Bone marrow (tissue), 2 donors: ENCODE measurements around the gene NKX1-2.
"Not testable (repeated sequence)": the region's sequence is repeated elsewhere in the genome, so short reads cannot be mapped to it uniquely, and the experiment has no call there.

Experiments
- DNase-seq, 2 donors: peaks; one replicate each; lab custom pipeline; 2025; lab: John Stamatoyannopoulos, UW

NKX1-2 gene

DNA sequence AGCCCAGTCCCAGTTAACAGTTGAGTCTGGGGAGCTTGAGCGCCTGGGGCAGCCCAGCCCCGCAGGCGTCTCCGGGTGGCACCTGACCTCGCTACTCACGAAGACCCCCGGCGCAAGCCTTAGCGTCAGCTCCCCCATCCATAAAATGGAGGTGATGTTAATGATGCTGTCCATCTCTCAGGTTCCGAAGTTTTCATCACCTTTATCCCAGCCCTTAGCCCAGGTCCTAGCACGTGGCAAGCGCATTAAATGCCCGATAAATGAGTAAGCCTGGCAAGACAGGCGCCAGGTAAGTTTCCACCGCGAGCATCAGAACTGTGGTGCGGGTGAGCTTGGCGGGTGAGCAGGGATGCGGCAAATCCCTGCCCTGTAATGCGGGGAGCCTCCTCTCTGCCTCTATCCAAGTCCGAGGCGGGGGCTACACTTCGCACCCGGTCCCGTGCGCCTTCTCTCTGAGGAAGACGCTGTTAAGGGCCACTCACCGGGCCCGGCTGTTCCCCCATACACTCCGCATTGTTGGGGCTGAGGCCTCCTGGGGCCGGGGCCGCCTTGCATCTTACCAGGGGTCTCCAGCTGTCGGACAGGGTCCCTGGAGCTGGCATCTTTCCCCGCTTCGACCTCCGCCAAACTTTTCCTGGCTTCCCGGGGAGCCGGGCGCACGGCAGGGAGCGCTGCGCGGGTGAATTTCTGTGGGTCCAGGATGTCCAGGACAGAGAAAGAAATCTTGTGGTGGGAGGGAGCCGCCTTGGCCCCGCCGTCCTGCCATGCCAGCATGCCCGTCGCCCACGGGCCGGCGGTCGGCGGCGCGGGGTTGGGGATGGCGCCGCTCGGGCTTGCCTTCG is 444 bp downstream of the NKX1-2 start:
- DNase-seq = no peak

DNA sequence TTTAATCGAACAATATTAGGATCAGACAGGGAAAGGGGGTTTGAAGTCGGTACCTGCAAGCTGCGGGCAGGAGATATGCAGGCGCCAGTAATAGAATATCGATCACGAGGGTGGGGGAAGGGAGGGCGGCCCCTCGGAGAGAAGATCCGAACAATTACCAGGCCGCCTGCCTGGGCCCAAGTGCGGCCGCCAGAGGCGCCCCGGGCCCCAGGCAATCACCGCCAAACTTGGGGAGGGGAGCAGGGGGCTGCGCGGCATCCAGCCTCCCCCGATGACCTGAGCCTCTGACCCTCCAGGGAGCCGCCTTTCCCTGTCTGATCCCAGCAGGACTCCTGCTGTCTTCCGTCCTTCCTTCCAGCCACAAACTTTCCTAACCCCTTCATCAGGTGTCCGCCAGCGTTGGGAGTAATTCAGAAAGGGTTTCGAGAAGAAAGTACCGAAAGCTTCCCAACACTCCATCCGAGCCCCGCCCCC is 1.1 kb downstream of the NKX1-2 start:
- no peak for DNase-seq

DNA sequence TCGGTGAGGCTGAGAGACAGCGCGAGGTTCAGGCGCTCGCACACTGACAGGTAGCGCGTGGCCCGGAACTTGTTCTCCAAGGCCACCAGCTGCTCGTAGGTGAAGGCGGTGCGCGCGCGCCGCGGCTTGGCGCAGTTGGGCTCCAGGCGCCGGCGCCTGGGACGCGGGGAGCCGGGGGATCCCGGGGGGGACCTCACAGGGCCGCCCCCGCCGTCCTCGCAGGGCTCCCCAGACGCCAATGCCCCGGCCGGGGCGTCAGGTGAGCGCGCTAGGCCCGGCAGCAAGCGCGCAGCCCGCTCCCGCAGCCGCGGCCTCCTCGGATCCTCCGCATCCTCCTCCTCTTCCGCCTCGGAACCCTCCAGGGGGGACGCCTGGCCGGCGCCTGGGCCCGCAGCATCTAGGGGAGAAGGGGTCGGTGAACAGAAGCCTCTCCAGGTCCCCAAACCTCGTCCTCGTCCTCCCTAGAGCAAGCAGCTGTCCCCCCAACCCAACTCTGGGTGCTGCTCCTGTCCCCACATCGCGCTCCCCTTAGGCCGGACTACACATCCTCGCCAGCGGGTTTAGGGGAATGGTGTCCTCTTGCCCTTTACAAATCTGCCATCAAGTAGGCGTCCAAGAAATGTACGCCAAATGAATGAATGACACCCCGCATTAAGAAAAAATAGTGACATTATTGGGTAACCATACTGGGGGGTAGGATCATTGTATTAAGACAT is 1.9 kb downstream of the NKX1-2 start:
- DNase-seq = no peak

- no peak for DNase-seq
Observed at GRCh38 chr10:124446830-124447750, 2.7 kb downstream of the NKX1-2 start.

GRCh38 chr10:124441694-124442093 is 8.1 kb downstream of the NKX1-2 start:
- not testable (repeated sequence) for DNase-seq

- no peak for DNase-seq
Observed at GRCh38 chr10:124436191-124436638, 13.6 kb downstream of the NKX1-2 start.

- DNase-seq = not testable (repeated sequence)
Observed at GRCh38 chr10:124435683-124436082, 14.2 kb downstream of the NKX1-2 start.

DNA sequence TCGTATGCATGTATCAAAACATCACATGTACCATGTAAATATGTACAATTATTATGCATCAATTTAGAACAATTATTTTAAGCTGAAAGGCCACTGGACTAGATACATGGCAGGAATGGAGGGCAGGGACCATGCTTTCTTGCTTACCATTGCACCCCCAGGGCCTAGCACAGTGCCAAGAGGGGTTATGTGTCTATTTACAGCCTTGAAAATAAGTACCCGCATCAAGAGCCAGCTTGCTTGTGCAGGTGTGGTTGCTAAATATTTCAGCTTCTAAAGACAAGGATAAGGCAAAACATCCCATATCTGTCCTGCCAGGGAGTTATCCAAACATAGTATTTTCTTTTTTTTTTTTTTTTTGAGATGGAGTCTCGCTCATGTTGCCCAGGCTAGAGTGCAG is 16.4 kb downstream of the NKX1-2 start:
- DNase-seq = no peak

- DNase-seq = no peak
Observed at GRCh38 chr10:124430077-124430476, 19.8 kb downstream of the NKX1-2 start.

GRCh38 chr10:124429576-124429975 is 20.3 kb downstream of the NKX1-2 start:
- no peak for DNase-seq

DNA sequence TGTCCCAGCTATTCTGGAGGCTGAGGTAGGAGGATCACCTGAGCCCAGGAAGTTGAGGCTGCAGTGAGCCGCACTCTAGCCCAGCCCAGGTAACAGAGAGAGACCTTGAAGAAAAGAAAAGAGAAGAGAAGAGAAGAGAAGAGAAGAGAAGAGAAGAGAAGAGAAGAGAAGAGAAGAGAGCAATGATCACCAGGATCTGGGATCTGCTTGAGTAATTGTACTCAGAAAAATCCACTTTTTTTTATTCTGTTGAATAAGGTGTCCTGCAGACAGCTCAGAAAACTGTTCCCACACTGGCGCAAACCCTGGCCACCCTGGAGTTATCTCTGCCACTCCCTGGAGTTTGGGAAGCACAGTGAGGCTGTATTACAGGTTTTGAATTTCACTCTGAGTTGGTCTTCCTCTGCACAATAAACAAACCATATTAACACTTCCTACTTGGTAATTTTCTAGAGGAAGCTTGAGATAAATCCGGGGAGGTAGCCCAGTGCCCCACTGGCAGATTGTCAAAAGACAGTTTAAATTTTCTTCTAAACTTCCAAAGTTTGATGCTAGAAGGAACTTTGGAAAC is 21.5 kb downstream of the NKX1-2 start:
- DNase-seq = no peak

GRCh38 chr10:124425227-124425962 is 24.4 kb downstream of the NKX1-2 start:
- no peak for DNase-seq

- no peak for DNase-seq
Observed at GRCh38 chr10:124423813-124424212, 26.0 kb downstream of the NKX1-2 start.

DNA sequence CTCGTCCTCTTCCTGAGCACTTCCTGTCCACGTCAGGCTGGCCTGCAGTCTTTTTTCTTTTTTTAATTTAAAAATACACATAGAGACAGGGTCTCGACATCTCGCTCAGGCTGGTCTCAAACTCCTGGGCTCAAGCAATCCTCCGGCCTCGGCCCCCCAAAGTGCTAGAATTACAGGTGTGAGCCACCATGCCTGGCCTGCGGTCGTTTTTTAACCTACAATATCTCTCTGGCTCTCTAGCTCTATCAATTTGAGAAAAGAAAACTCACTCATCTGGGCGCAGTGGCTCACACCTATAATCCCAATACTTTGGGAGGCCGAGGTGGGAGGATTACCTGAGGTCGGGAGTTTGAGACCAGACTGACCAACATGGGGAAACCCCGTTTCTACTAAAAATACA is 27.1 kb downstream of the NKX1-2 start:
- no peak for DNase-seq

- no peak for DNase-seq
Observed at GRCh38 chr10:124420254-124420653, 29.6 kb downstream of the NKX1-2 start.

DNA sequence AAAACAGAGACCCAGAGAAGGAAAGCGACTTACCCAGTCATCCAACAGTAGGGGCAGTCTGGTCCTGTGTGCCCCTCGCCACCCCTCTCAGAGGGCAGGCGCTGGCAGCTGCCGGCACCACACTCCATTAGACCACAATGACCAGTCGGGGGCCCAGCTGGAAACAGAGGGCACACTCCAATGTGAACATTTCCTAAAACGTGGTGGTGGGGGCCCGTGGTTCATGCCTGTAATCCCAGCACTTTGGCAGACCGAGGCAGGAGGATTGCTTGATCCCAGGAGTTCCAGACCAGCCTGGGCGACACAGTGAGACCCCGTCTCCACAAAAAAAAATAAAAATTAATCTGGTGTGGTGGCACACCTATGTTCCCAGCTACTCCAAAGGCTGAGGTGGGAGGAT is 30.2 kb downstream of the NKX1-2 start:
- DNase-seq = no peak

DNA sequence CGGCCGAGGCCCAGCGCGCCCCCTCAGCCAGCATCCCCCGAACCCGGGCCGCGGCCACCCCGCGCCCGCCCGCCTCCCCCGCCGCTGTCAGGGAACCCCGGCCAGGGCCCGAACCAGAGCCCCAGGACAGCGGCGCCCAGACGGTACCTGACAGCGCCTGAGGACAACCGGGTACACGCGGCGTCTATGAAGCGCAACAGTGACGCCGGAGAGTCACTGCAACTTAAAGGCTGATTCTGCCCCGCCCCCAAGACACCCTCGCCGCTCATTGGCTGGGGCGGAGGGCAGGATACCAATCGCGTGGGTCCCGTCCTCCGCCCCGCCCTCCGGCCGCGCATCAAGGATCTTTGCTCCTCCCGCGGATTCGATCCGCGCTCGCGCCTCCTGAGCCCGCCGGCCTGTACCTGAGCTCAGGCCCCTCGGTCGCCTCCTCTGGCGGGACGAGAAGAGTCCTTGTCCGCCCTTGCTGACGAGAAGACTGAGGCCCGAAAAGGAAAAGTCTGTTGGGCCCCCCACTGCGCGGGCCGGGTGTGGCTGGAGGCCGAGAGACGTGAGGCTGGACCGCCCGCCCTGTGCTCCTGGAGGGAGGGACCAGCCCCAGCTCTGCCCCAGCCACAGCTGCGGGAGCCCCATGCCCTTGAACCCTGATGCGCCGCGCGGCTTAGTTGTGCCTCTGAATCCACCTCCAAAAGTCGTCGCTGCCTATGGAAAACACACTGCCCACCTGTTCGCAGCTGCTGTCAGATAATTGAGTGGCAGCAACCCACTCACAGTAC is 30.9 kb downstream of the NKX1-2 start, which contains the start of gene OAT:
OAT (minus strand) TSS at position 198 of the 776 bp plus-strand sequence. CDS start 6,752 bp downstream, outside the sequence.
- peak; percentile 74 to 87 for DNase-seq

DNA sequence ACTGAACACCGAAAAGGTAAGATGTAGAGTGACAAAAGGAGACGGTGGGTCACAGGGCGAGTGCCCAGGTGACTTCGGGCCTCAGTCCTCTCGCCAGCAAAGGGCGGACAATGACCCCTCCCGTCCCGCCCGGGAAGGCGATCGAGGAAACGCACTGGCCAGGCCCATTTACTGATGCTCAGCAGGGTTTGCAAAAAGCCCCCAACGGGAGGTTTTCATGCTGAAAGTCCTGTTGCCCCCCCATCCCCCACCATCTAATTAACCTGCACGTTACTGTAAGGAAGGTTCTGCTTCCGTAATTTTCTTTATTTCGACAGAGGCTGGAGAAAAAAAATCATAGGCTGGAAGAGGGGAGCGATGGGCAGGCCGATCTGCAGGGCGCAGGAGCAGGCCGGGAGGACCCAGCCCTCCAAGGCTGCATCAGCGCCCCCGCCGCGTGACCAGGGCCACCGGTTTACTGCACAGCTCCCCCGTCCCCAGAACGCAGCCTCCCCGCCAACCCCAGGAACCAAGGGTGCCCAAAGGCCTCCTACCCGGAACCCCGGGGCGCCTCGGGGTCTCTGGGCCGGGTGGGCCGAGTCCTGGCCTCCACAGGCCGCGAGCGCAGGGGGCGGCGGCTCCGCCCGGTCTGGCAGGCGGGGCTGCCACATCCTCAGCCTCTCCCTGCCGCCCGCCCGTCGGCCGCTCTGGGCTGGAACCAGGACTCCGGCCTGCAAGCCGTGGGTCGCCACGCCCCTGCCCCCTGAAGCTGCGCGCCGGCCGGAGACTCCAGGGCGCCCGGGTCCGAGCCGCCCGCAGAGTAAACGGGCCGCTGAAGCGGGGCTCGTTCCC is 31.7 kb downstream of the NKX1-2 start:
- DNase-seq = peak; percentile 5 to 35

DNA sequence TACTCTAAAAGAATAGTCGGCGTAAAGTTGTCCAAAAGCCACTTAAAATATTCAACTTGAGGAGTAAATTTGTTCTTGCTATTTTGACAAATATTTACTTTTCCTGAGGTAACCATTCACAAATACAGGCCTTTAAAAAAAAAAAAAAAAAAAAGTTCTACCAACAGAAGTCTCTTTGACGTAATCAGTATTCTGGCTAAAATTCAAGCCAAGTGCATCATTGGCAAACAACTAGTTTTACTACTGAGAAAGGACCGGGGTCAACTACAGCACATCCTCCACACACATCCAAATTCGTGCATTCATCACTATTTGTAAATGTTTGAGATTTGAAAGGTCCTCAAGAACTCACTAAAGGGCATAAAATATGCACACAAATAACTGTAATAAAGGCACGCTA is 33.1 kb downstream of the NKX1-2 start:
- DNase-seq = no peak
